Neural progenitor cell (in vitro differentiated cells): Measurements from ENCODE around the gene FBL. TPM values are rescaled to one million over a fixed set of nuclear protein-coding genes. Genes with fewer than 3 reads are reported as not detected.
"Not testable (repeated sequence)": the region's sequence is repeated elsewhere in the genome, so short reads cannot be mapped to it uniquely, and the experiment has no call there.

Experiments
- DNase-seq: peaks from one replicate; pipeline ENCODE4 v3.0.0-alpha.2; 2016; ENCODE audit warnings: low spot score
- H2AFZ ChIP-seq: fragments of 200-600 bp; sonication (generic); replicated peaks from 2 replicates; pipeline ENCODE4 v1.6.1; 2016; ENCODE audit warnings: antibody characterized with exemption
- H3F3A ChIP-seq: fragments of 200-600 bp; sonication (generic); 2 replicates; pipeline ENCODE4 v1.6.1; 2016; ENCODE audit warnings: antibody characterized with exemption, low read depth
- H3K27ac ChIP-seq: fragments of 200-600 bp; sonication (generic); 2 replicates; pipeline ENCODE4 v1.5.1; 2016; ENCODE audit warnings: mild to moderate bottlenecking
- H3K27me3 ChIP-seq: fragments of 200-600 bp; sonication (generic); 2 replicates; pipeline ENCODE4 v1.6.1; 2016; ENCODE audit warnings: mild to moderate bottlenecking, moderate library complexity
- H3K36me3 ChIP-seq: fragments of 200-600 bp; sonication (generic); 2 replicates; pipeline ENCODE4 v1.5.1; 2016
- H3K4me1 ChIP-seq: fragments of 200-600 bp; sonication (generic); 2 replicates; pipeline ENCODE4 v1.6.1; 2016; ENCODE audit warnings: mixed run types
- H3K4me2 ChIP-seq: fragments of 200-600 bp; sonication (generic); 2 replicates; pipeline ENCODE4 v1.6.1; 2016
- H3K4me3 ChIP-seq: fragments of 200-600 bp; sonication (generic); 2 replicates; pipeline ENCODE4 v1.5.1; 2016
- H3K79me2 ChIP-seq: fragments of 200-600 bp; sonication (generic); 2 replicates; pipeline ENCODE4 v1.6.1; 2016; ENCODE audit warnings: low read depth
- H3K9ac ChIP-seq: fragments of 200-600 bp; sonication (generic); 2 replicates; pipeline ENCODE4 v1.6.1; 2016
- H3K9me3 ChIP-seq: fragments of 200-600 bp; sonication (generic); 2 replicates; pipeline ENCODE4 v1.5.1; 2016; ENCODE audit warnings: low read depth
- H4K20me1 ChIP-seq: fragments of 200-600 bp; sonication (generic); 2 replicates; pipeline ENCODE4 v1.6.1; 2016; ENCODE audit warnings: low read depth
- H3K27ac Mint-ChIP-seq: 3 replicates; pipeline ENCODE4 v1.8.0; 2021; ENCODE audit warnings: mixed read lengths
- H3K27me3 Mint-ChIP-seq: 2 replicates; pipeline ENCODE4 v1.8.0; 2022; ENCODE audit warnings: low read depth, mild to moderate bottlenecking, inconsistent platforms, moderate library complexity, mixed read lengths; ENCODE audit not compliant: insufficient read depth
- H3K36me3 Mint-ChIP-seq: 3 replicates; pipeline ENCODE4 v1.8.0; 2021; ENCODE audit warnings: mixed read lengths
- H3K4me1 Mint-ChIP-seq: 3 replicates; pipeline ENCODE4 v1.8.0; 2021; ENCODE audit warnings: mixed read lengths
- H3K4me3 Mint-ChIP-seq: 3 replicates; pipeline ENCODE4 v1.8.0; 2021; ENCODE audit warnings: mild to moderate bottlenecking, moderate library complexity, mixed read lengths
- H3K9me3 Mint-ChIP-seq: 3 replicates; pipeline ENCODE4 v1.8.0; 2020; ENCODE audit warnings: mixed read lengths
- CTCF ChIP-seq: fragments of 200-600 bp; sonication (generic); IDR thresholded peaks from 2 replicates; pipeline ENCODE4 v1.5.1; 2017; ENCODE audit warnings: antibody characterized with exemption, mild to moderate bottlenecking
- EZH2 ChIP-seq: fragments of 200-600 bp; sonication (generic); IDR thresholded peaks from 2 replicates; pipeline ENCODE4 v1.6.1; 2017; ENCODE audit warnings: antibody characterized with exemption, mild to moderate bottlenecking, moderate library complexity
- EZH2phosphoT487 ChIP-seq: fragments of 200-600 bp; sonication (generic); IDR thresholded peaks from 2 replicates; pipeline ENCODE4 v1.6.1; 2017; ENCODE audit warnings: antibody characterized with exemption
- total RNA-seq: library from RNA; depleted of rRNA; stranded (reverse); fragments of >200 nt; gene quantifications from 2 replicates; pipeline ENCODE4 v1.2.3, GENCODE V29; 2015; ENCODE audit warnings: low replicate concordance

The FBL gene
- total RNA-seq, 1 donor from 2014 or later: 428 TPM

- Mint-ChIP-seq H3K9me3 (no peaks in the 10 kb centered on the region), H3K27ac (no peak overlapping the region), H3K4me3 (no peak overlapping the region), H3K4me1 (no peaks in the 10 kb centered on the region), H3K27me3 (peaks cover 2% of the 10 kb centered on the region), H3K36me3 (peaks cover 6% of the 10 kb centered on the region)
- Histone ChIP-seq H3K27ac (no peak overlapping the region), H2AFZ (no peak overlapping the region), H3K79me2 (no peaks in the 10 kb centered on the region), H3K9me3 (no peaks in the 10 kb centered on the region), H3K36me3 (no peaks in the 10 kb centered on the region), H3K27me3 (no peaks in the 10 kb centered on the region), H3K4me2 (no peak overlapping the region), H3K9ac (no peak overlapping the region), H4K20me1 (no peaks in the 10 kb centered on the region), H3F3A (no peaks in the 10 kb centered on the region), H3K4me1 (no peaks in the 10 kb centered on the region), H3K4me3 (no peak overlapping the region)
- TF ChIP-seq CTCF (no peak), EZH2phosphoT487 (no peak), EZH2 (no peak)
- DNase-seq: no peak
Observed at GRCh38 chr19:39814595-39814994, 31.6 kb downstream of the FBL start.

DNA sequence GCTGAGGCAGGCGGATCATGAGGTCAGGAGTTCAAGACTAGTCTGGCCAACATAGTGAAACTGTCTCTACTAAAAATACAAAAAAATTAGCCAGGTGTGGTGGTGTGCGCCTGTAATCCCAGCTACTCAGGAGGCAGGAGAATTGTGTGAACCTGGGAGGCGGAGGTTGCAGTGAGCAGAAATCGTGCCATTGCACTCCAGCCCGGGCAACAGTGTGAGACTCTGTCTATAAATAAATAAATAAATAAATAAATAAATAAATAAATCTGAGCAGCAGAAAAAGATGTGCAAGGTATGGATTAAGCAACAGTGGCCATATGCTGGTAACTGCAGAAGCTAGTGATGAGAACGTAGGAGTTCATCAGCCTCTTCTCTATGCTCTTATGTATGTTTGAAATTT is 32.1 kb downstream of the FBL start:
- not testable (repeated sequence) for H3K4me3 Mint-ChIP-seq, H4K20me1 ChIP-seq, H3K4me3 ChIP-seq, H3K27me3 ChIP-seq, H3K9me3 Mint-ChIP-seq, H3K79me2 ChIP-seq, H3K4me1 ChIP-seq, H3K27me3 Mint-ChIP-seq, H3K9me3 ChIP-seq, H3K27ac Mint-ChIP-seq, H2AFZ ChIP-seq, H3K36me3 ChIP-seq, H3K9ac ChIP-seq, H3K27ac ChIP-seq, H3K36me3 Mint-ChIP-seq, H3K4me2 ChIP-seq, DNase-seq, H3K4me1 Mint-ChIP-seq, H3F3A ChIP-seq

- Histone ChIP-seq H3K27me3 (no peaks in the 10 kb centered on the region), H3K36me3 (no peaks in the 10 kb centered on the region), H3K27ac (no peak overlapping the region), H3K9ac (no peak overlapping the region), H3K79me2 (no peaks in the 10 kb centered on the region), H4K20me1 (no peaks in the 10 kb centered on the region), H2AFZ (no peak overlapping the region), H3K4me2 (no peak overlapping the region), H3K4me3 (no peak overlapping the region), H3K9me3 (no peaks in the 10 kb centered on the region), H3F3A (no peaks in the 10 kb centered on the region), H3K4me1 (no peaks in the 10 kb centered on the region)
- peaks cover 3% of the 10 kb centered on the region for H3K36me3 Mint-ChIP-seq
- no peaks in the 10 kb centered on the region for H3K4me1 Mint-ChIP-seq
- H3K27ac Mint-ChIP-seq: no peak overlapping the region
- H3K27me3 Mint-ChIP-seq: peaks cover 2% of the 10 kb centered on the region
- H3K4me3 Mint-ChIP-seq: no peak overlapping the region
- TF ChIP-seq CTCF (no peak), EZH2phosphoT487 (no peak), EZH2 (no peak)
- DNase-seq: no peak
- H3K9me3 Mint-ChIP-seq: peaks cover 2% of the 10 kb centered on the region
Observed at GRCh38 chr19:39813264-39813993, 32.8 kb downstream of the FBL start.

GRCh38 chr19:39811064-39811463 is 35.1 kb downstream of the FBL start:
- Histone ChIP-seq H3K79me2 (no peaks in the 10 kb centered on the region), H3K9ac (no peak overlapping the region), H3K4me2 (no peak overlapping the region), H4K20me1 (no peaks in the 10 kb centered on the region), H3F3A (no peaks in the 10 kb centered on the region), H3K4me1 (no peaks in the 10 kb centered on the region), H3K36me3 (no peaks in the 10 kb centered on the region), H3K4me3 (no peak overlapping the region), H2AFZ (no peak overlapping the region), H3K27ac (no peak overlapping the region), H3K9me3 (no peaks in the 10 kb centered on the region), H3K27me3 (no peaks in the 10 kb centered on the region)
- H3K27me3 Mint-ChIP-seq: peaks cover 2% of the 10 kb centered on the region
- H3K9me3 Mint-ChIP-seq: peaks cover 2% of the 10 kb centered on the region
- no peaks in the 10 kb centered on the region for H3K4me1 Mint-ChIP-seq
- no peak overlapping the region for H3K4me3 Mint-ChIP-seq
- H3K36me3 Mint-ChIP-seq: no peaks in the 10 kb centered on the region
- TF ChIP-seq CTCF (no peak), EZH2 (no peak), EZH2phosphoT487 (no peak)
- H3K27ac Mint-ChIP-seq: no peak overlapping the region
- no peak for DNase-seq
